ENCODE measurements around the gene AP1S1. TPM values are rescaled to one million over a fixed set of nuclear protein-coding genes. Genes with fewer than 3 reads are reported as not detected.

AP1S1 gene
- total and polyA plus RNA-seq, 2 experiments from 2014 or later = 37.4 to 198 TPM

GRCh38 chr7:101205901-101206664 is 51.8 kb downstream of the AP1S1 start:
- H3K4me2 ChIP-seq (ENCODE audit: unreplicated experiment) = no peak overlapping the region
- H3K27ac ChIP-seq = no peak overlapping the region
- no peaks in the 10 kb centered on the region for H4K20me1 ChIP-seq (ENCODE audit: insufficient read depth)
- in situ Hi-C loops (cut with MboI) = no loop called here
- no peaks in the 10 kb centered on the region for H3K9me2 ChIP-seq (ENCODE audit: insufficient read depth)
- no peaks in the 10 kb centered on the region for H3K79me2 ChIP-seq (ENCODE audit: insufficient read depth)
- peaks cover 17% of the 10 kb centered on the region; the same call in 1 of the 2 replicates for H3K27me3 ChIP-seq (replicated peaks; ENCODE audit: insufficient read depth)
- WGBS, 2 experiments (ENCODE audit: low coverage in 1 of 2, low lambda C conversion rate in 2 of 2, missing lambda C conversion rate in 2 of 2) = 87 to 88% methylated on average over 28 to 32 of the region's 32 CpGs
- no peak overlapping the region for H3K9ac ChIP-seq
- H3F3A ChIP-seq (ENCODE audit: insufficient read depth) = peaks cover 6% of the 10 kb centered on the region; the same call in 1 of the 2 replicates
- H2AFZ ChIP-seq = no peak overlapping the region
- no peak for TF ChIP-seq EZH2 (IDR thresholded peaks at IDR 0.05; ENCODE audit: insufficient read depth, poor library complexity, severe bottlenecking)
- no peak for TF ChIP-seq EZH2phosphoT487 (IDR thresholded peaks at IDR 0.05; ENCODE audit: insufficient read depth, low read depth)
- no peak overlapping the region for H3K4me3 ChIP-seq
- no peaks in the 10 kb centered on the region for H3K9me3 ChIP-seq (ENCODE audit: low read depth)
- no peaks in the 10 kb centered on the region for H3K4me1 ChIP-seq (ENCODE audit: insufficient read depth)
- no peaks in the 10 kb centered on the region; the same call in 1 of the 2 replicates for H3K36me3 ChIP-seq (ENCODE audit: low read depth)
- DNase-seq = no peak

GRCh38 chr7:101206665-101207042 is 52.4 kb downstream of the AP1S1 start:
- Histone ChIP-seq H3K9ac (no peak overlapping the region), H3K9me3 (ENCODE audit: low read depth) (no peaks in the 10 kb centered on the region), H3K79me2 (ENCODE audit: insufficient read depth) (no peaks in the 10 kb centered on the region), H3F3A (ENCODE audit: insufficient read depth) (peaks cover 6% of the 10 kb centered on the region; the same call in 1 of the 2 replicates), H3K27ac (no peak overlapping the region), H4K20me1 (ENCODE audit: insufficient read depth) (no peaks in the 10 kb centered on the region), H3K4me1 (ENCODE audit: insufficient read depth) (no peaks in the 10 kb centered on the region), H3K27me3 (replicated peaks; ENCODE audit: insufficient read depth) (peaks cover 12% of the 10 kb centered on the region; the same call in 1 of the 2 replicates), H2AFZ (no peak overlapping the region), H3K4me3 (no peak overlapping the region), H3K9me2 (ENCODE audit: insufficient read depth) (no peaks in the 10 kb centered on the region), H3K4me2 (ENCODE audit: unreplicated experiment) (no peak overlapping the region), H3K36me3 (ENCODE audit: low read depth) (no peaks in the 10 kb centered on the region; the same call in 1 of the 2 replicates)
- in situ Hi-C loops (cut with MboI) = no loop called here
- TF ChIP-seq EZH2 (IDR thresholded peaks at IDR 0.05; ENCODE audit: insufficient read depth, poor library complexity, severe bottlenecking) = no peak
- no peak for TF ChIP-seq EZH2phosphoT487 (IDR thresholded peaks at IDR 0.05; ENCODE audit: insufficient read depth, low read depth)
- WGBS, 2 experiments (ENCODE audit: low coverage in 1 of 2, low lambda C conversion rate in 2 of 2, missing lambda C conversion rate in 2 of 2) = 80 to 83% methylated on average over 17 to 19 of the region's 19 CpGs
- no peak for DNase-seq

GRCh38 chr7:101207459-101207858 is 53.2 kb downstream of the AP1S1 start:
- Histone ChIP-seq H3K36me3 (ENCODE audit: low read depth) (no peaks in the 10 kb centered on the region; the same call in 1 of the 2 replicates), H3F3A (ENCODE audit: insufficient read depth) (peaks cover 6% of the 10 kb centered on the region; the same call in 1 of the 2 replicates), H3K27ac (no peak overlapping the region), H4K20me1 (ENCODE audit: insufficient read depth) (no peaks in the 10 kb centered on the region), H3K4me3 (no peak overlapping the region), H3K27me3 (replicated peaks; ENCODE audit: insufficient read depth) (peaks cover 3% of the 10 kb centered on the region; the same call in 1 of the 2 replicates), H2AFZ (no peak overlapping the region), H3K9me2 (ENCODE audit: insufficient read depth) (no peaks in the 10 kb centered on the region), H3K4me1 (ENCODE audit: insufficient read depth) (no peaks in the 10 kb centered on the region), H3K4me2 (ENCODE audit: unreplicated experiment) (no peak overlapping the region), H3K79me2 (ENCODE audit: insufficient read depth) (no peaks in the 10 kb centered on the region), H3K9ac (no peak overlapping the region), H3K9me3 (ENCODE audit: low read depth) (no peaks in the 10 kb centered on the region)
- WGBS, 2 experiments (ENCODE audit: low coverage in 1 of 2, low lambda C conversion rate in 2 of 2, missing lambda C conversion rate in 2 of 2) = 95 to 98% methylated on average over 15 to 16 of the region's 17 CpGs
- no peak for DNase-seq
- in situ Hi-C loops (cut with MboI) = no loop called here
- no peak for TF ChIP-seq EZH2phosphoT487 (IDR thresholded peaks at IDR 0.05; ENCODE audit: insufficient read depth, low read depth)
- no peak for TF ChIP-seq EZH2 (IDR thresholded peaks at IDR 0.05; ENCODE audit: insufficient read depth, poor library complexity, severe bottlenecking)

GRCh38 chr7:101208794-101209193 is 54.5 kb downstream of the AP1S1 start:
- H2AFZ ChIP-seq = no peak overlapping the region
- H3K36me3 ChIP-seq (ENCODE audit: low read depth) = peaks cover 4% of the 10 kb centered on the region; the same call in 1 of the 2 replicates
- H3K4me2 ChIP-seq (ENCODE audit: unreplicated experiment) = no peak overlapping the region
- 93 to 94% methylated on average over 14 of the region's 14 CpGs for WGBS, 2 experiments (ENCODE audit: low coverage in 1 of 2, low lambda C conversion rate in 2 of 2, missing lambda C conversion rate in 2 of 2)
- DNase-seq = no peak
- no peak overlapping the region for H3K27ac ChIP-seq
- no peak overlapping the region for H3K4me3 ChIP-seq
- no peaks in the 10 kb centered on the region for H3K9me2 ChIP-seq (ENCODE audit: insufficient read depth)
- no peaks in the 10 kb centered on the region for H3K4me1 ChIP-seq (ENCODE audit: insufficient read depth)
- no peaks in the 10 kb centered on the region for H3K27me3 ChIP-seq (replicated peaks; ENCODE audit: insufficient read depth)
- TF ChIP-seq EZH2phosphoT487 (IDR thresholded peaks at IDR 0.05; ENCODE audit: insufficient read depth, low read depth) = no peak
- TF ChIP-seq EZH2 (IDR thresholded peaks at IDR 0.05; ENCODE audit: insufficient read depth, poor library complexity, severe bottlenecking) = no peak
- no peaks in the 10 kb centered on the region for H3K9me3 ChIP-seq (ENCODE audit: low read depth)
- H4K20me1 ChIP-seq (ENCODE audit: insufficient read depth) = no peaks in the 10 kb centered on the region
- H3K9ac ChIP-seq = no peak overlapping the region
- in situ Hi-C loops (cut with MboI) = no loop called here
- peaks cover 6% of the 10 kb centered on the region; the same call in 1 of the 2 replicates for H3F3A ChIP-seq (ENCODE audit: insufficient read depth)
- H3K79me2 ChIP-seq (ENCODE audit: insufficient read depth) = peaks cover 2% of the 10 kb centered on the region

Measured in GM23248 (cell line).